Measurements from ENCODE around the gene SLC40A1.
"Not testable (repeated sequence)": the region's sequence is repeated elsewhere in the genome, so short reads cannot be mapped to it uniquely, and the experiment has no call there.

Gene SLC40A1, protein sequence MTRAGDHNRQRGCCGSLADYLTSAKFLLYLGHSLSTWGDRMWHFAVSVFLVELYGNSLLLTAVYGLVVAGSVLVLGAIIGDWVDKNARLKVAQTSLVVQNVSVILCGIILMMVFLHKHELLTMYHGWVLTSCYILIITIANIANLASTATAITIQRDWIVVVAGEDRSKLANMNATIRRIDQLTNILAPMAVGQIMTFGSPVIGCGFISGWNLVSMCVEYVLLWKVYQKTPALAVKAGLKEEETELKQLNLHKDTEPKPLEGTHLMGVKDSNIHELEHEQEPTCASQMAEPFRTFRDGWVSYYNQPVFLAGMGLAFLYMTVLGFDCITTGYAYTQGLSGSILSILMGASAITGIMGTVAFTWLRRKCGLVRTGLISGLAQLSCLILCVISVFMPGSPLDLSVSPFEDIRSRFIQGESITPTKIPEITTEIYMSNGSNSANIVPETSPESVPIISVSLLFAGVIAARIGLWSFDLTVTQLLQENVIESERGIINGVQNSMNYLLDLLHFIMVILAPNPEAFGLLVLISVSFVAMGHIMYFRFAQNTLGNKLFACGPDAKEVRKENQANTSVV

DNA sequence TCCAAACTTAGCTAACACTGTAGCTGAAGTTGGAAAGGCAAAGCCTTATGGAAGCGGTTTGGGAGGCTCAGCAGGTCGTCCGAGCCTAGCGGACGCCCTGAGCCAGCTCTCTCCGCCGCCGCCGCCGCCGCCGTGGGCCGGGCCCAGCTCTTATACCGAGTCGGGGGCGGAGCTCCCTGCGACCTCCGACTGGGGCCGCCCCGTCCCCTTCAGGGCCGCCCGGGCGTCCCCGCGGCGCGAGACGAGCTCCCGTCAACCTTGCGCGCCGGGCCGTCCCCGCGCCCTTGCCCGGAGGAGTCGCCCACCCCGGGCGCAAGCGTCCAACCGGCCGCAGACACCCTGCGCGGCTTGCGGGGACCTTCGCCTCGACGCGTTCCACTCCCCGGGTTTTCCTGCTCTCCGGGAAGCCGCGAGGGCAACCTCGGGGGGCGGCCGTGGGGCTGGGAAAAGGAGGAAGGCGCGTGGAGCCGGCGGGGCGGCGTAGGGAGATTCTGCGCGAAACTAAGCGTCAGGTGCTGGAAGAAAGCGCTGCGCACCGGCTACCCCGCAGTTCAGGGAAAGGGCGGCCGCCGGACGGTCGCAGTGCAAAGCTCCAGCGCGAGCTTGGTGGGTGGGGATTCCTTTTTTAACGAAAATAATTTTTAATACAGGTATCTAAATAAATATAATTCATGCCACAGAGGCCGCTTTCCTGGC lies at the start of gene SLC40A1:
TSS of gene SLC40A1 (minus strand) at position 129 of the 696 bp plus-strand sequence. CDS start 326 bp downstream, outside the sequence.
- DNase-seq (ENCODE audit: low spot score) = peak; percentile 64

DNA sequence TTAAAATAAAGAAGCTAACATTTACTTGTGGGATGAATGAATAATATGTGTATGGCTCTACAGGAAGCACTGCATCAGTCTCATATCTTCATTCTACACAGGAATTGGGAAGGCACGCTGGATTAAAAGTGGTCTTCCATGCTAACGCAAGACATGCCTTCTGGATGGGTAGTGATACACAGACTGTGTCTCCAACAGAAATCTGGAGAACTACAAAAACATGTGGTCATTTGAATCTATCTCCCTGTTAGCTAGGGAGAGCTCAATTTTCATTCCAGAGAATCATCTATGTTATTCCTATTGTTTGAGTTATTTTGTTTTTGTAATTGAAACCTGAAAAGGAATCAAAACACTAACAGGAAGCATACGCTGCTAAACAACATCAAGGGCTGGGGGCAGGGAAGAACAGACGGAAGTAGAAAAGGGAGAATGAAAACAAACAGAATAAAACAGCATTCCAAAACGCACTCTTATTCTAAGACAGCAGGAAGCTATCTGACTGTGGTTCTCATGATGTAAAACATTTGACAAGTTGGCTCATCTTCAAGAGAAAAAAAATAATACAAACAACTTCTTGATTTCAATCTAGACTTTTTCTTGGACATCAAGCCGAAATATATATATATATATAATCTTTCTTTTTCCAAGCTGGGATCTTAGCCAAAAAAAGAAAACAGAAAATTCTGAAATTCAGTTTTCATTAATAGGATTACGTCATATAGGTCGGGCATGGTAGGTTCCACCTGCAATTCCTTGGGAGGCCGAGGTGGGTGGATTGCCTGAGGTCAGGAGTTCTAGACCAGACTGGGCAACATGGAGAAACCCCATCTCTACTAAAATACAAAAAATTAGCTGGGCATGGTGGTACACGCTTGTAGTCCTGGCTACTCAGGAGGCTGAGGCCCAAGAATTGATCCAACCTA lies 49.2 kb upstream of the SLC40A1 start:
- no peak for DNase-seq (ENCODE audit: low spot score)

DNA sequence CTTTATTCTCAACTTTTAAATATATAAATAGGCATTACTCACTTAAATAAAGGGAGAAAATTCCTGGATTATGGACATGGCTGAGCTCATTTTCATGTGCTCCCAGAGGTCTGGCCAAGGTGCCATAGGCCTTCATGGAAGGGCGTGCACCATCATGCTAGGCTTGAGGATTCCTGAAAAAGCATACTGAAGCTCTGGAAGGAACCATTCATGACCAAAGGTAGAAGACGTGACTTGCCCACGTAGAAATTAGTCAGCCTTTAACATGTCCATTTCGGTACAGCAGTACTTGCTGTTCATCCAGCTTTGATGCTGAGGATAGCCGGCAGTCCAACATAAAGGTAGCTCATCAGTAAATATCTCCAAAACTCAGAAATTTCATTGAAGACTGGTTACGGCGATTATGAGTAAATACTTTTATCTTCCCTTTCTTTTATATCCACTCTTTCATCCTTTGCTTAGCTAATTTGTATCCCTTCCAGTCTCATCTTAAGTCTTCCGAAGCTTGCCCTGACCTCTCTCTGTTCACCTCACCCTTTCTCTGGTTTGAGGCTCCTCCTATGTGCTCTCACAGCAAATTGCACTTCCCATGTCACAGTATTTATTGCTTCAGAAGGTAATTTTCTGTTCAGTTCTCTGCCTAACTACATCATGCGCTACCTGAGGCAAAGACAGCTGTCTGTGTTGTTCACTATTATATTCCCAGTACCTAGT lies 48.4 kb upstream of the SLC40A1 start:
- no peak for DNase-seq (ENCODE audit: low spot score)

DNA sequence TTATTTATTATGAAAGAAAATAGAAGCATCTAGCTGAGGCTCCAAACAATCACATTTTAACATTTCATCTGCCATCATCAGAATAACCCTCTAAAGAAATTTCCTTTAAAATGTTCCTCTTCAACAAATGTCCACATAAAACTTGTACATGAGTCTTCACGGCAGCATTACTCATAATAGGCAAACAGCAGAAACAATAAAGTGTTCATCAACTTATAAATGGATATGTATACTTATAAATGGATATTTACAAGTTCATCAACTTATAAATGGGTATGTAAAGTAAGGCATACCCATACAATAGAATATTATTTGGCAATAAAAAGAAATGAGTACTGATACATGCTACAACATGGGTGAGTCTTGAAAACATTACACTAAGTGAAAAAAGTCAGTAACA lies 47.2 kb upstream of the SLC40A1 start:
- DNase-seq (ENCODE audit: low spot score) = no peak

DNA sequence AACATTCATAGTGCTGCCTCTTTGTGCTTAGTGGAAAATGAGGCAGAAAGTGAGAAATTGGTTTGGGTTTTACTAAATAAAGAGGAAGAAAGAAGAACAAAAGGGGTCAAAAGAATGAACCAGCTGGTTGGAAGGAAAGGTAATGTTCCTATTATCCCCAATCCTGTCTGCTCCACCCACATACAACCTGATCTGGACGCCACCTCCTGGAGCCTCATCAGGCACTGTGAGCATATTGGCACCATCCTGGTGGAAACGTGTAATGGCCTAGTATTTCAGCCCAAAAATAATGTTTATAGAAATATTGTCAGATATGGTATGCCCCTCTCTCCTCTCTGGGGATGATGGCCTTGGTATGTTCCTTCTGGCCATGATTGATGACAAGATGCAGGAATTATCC lies 45.0 kb upstream of the SLC40A1 start:
- no peak for DNase-seq (ENCODE audit: low spot score)

DNA sequence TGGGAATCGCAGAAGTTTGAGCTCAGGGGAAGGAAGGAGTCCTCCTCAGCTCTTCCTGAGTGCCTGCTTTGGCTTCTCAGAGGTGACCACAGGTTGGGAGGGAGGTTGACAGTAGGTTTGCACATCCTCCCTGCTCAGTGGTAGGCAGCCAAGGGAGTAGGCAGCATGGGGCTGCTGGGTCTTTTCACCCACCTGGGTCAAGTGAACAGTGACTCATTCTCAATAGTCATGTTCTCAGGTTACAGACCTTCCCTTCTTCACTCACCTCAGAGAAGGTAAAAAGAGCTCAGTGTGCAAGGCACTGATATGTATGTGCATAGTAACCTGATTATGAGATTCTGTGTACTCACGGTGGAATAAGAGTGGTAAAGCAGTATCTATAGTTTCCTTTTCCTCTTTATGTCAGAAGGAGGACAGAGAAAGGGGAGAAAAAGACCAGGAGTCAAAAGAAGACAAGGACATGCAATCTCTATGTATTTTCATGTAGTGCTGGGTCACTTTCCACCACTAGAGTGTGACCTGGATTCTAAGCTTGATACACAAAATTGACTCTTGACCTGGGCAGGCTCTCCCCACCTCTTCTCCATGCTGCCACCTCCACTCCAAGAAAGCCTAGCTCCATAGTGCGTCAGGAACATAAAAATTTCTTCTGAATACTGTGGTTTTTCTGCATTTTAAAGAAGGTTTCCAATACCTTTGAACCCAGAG lies 44.2 kb upstream of the SLC40A1 start:
- no peak for DNase-seq (ENCODE audit: low spot score)

DNA sequence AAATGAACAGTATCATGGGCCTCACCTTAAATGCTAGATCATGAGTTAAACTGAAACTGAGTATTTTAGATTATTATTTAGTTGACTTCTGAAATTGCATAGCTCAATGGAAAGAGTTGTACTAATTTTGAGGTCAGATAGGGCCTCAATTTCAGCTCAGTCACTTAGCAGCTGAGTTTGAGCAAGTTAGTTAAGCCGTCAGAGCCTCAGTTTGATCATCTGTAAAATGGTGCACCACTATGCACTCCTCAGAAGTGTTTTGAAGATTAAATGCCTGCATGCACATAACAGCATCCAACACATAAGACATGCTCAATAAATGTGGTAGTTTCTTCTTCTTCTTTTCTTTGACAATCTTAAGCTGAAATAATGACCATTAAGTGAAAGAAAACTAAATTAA lies 42.5 kb upstream of the SLC40A1 start:
- no peak for DNase-seq (ENCODE audit: low spot score)

DNA sequence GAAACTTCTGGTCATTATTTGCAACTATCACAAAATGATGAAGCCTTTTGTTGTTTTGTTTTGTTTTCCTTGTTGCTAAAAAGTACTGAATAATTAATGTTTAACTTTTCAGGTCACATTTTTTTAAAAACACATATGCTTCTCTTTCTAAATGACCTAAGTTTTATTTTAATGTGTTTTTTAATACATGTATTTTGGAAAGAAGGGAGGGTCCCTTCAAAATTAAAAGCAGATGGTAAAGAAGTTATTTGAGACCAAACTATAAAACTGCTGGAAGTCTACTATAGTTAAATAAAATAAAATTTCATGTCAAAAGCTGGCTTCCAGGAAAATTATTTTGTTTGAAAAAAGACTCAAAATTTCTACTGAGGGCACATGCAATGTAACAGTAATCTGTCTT lies 41.2 kb upstream of the SLC40A1 start:
- DNase-seq (ENCODE audit: low spot score) = no peak

DNA sequence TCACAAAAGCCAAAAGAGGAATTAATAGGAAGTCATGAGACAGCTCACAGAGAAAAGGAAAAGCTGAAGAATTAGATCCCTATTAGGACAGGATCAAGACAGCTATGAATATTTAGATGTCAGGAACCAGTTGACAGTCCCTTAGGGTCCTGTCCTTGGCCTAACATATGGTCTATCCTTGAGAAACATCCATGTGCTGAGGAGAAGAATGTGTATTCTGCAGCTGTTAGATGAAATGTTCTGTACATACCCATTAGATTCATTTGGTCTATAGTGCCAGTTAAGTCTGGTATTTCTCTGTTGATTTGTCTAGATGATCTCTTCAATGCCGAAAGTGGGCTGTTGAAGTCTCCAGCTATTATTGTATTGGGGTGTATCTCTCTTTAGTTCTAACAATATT lies 37.6 kb upstream of the SLC40A1 start:
- DNase-seq (ENCODE audit: low spot score) = no peak

DNA sequence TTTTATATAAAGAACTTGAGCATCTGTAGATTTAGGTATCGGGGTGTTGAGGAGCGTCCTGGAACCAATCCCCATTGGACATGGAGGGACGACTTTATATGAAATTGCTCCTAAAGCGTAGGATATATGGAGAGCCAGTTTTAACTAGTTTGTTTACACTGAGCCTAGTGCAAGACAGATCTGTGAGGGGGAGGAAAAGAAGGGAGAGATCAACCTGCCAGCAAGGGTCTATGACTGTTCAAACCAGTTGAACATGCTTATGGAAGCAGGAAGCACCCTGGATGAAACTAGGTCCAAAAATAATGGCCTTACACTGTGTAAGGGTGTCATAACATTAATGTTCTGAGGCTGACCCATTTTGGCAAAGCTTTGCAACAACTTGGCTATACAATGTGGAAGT lies 34.0 kb upstream of the SLC40A1 start:
- no peak for DNase-seq (ENCODE audit: low spot score)

DNA sequence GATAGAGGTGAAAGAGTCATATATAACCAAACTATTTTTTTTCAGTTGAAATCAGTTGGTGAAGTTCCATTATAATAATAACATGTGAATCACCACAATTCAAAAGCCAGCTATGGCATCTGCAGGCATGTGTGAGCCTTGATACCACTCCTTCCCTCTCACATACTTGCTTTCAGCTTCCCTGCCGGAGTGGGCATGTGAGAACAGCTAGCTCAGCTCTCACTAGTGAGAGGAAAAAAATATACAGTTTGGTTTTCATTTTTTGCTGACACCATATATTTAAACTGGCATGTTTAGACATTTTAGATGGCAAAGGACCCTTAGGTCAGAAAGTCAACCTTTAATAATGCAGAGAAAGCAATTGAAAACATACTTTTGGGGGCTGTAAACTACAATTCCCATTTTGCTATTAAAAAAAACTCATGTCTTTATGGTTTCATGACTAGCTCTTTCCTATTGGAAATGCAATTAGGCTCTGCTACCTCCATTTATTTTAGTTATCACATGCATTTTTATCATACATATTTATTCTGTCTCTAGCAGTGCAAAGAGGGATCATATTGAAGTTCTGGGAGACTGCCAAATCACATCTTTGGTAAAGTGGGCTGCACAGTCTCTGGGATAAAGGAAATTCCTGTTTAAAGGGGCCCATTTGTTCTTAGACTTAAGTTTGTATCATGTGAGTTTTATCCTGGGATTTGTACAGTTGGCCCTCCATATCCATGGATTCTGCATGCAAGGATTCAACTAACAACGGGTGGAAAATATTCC lies 33.2 kb upstream of the SLC40A1 start:
- no peak for DNase-seq (ENCODE audit: low spot score)

DNA sequence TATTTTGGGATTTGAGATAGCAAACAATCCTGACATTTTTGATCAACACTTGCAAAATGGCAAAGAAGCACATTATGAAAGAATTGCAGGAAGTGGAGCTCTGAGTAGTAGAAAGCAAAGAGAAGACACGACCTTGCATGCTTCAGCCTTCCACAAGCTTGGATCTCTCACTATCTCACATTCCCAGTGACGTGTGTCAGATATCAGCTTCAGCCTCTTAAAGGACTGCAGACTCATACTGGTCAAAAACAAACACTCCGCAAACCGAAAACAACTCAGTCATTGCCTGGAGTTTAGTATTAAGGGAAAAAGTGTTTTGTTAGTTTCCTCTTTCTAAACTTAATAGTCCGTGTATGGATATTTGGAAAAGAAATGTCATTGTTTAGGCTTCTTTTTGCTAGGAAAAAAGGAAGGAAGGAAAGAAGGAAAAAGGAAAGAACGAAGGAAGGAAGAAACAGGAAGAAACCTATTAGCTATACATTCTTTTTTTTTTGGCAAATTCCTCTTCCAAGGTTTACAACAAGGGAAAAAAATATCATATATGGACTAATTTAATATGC lies 32.6 kb upstream of the SLC40A1 start:
- DNase-seq (ENCODE audit: low spot score) = no peak

DNA sequence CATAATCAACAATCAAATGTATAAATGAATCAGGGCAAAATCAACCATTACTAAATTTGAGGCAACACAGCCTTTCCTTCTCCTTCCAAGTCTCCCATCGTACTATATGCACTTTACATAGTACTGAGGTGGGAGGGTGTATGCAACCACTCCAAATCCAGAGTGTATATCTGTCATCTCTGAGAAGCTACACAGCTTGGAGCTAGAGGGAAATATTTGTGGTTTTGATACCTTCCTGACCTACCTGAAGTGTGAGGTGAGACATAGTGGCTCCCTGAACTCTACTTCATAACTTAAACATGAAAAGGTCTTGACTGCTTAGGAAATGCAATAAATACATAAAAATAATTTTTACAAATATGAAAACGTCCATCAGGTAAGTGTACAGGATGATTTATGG lies 30.1 kb upstream of the SLC40A1 start:
- DNase-seq (ENCODE audit: low spot score) = no peak

DNA sequence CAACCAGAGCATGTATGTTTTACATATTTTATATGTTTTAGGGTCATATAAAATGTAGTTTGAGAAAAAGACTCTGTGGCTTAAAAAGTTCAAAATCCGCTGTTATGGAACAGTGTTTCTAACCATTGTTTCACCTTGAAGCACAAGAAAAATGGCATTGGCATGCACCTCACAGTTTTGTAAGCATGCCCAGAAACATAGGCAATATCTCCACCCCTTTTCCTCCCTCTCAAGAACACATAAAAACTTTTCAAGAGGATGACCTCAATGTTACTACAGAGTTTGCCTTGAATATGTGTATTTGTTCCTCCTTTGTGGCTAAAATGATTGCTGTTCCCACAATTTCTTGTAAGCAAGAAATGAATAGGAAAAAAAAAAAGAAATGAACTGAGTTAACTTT lies 29.3 kb upstream of the SLC40A1 start:
- no peak for DNase-seq (ENCODE audit: low spot score)

DNA sequence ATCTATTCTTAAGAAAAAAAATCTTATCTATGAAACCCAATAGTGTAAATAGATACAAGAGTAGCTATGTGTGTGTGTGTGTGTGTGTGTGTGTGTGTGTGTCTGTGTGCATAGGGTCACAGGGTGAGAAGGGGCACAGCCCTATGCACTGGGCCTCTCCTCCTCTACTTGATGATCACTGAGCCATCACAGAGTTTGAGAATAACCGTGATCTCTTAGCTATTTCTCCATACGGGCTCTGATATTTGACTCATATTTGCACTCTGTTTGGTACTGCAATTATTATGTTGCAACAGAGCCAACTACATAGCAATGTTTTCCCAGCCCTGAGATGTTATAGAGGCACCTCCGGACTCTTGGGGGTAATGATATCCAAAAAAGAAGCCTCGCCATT lies 28.8 kb upstream of the SLC40A1 start:
- DNase-seq (ENCODE audit: low spot score) = no peak

DNA sequence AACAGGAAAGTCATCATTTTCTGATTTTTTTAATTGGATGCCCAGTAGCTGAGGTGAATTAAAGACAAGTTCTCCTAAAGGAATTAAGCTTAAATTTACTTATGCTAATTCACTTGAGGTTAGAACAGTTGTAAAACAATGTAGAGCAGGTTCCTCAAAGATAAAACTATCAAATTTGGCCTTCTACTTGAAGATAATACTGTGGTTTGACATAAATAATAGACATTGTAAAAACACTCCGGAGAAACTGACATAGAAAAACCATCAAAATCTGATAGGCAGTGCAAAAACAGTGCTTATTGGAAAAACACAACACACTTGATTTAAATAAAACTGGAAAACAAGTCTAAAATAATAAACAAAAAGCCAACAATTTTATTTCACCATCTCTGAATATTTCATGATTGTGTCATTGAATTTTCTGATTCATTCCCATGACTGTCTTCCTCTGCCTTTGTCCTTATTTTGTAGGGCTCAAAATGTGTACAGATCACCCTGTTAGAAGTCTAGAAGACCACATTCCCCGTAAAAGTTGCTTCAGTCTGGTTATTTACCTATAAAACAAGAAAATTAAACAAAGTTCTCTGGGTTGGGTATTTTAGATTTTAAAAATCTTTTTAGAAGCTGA lies 28.3 kb upstream of the SLC40A1 start:
- DNase-seq (ENCODE audit: low spot score) = no peak

DNA sequence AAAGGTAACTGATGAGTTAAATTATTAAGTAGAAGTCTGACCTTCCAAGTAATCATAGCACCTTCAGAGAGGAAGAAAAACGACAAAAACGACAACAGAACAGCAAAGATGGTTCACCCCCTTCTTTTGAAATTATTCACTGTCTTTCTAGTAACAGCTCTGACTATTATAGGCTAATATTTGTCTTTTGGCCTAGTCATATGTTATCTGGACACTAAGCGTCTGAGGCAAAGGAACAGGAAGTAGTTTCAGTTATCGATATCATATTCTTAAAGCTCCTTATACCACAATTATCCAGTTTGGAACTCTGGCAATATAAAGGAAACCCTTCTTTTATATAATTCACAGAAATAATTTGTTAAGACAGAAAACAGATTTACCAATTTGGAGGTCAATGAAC lies 27.6 kb upstream of the SLC40A1 start:
- no peak for DNase-seq (ENCODE audit: low spot score)

DNA sequence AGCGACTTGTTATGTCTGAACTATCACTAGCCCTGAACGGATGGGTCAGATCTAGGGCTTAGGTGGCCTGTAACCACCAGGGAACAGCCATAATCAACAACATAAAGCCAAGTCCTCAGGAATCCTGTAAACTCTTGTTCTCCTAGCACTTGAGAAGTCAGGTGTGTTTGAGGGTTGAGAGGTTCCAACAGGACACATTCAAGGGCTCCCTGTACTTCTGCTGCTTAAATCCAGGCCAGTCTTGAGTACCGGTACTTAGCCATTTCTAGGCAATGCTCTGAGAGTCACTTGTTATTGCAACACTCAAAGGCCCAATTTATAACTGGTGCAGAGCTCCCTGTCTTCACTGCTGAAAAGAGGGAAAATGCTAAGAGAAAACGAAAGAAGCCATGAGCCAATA lies 21.6 kb upstream of the SLC40A1 start:
- DNase-seq (ENCODE audit: low spot score) = no peak

DNA sequence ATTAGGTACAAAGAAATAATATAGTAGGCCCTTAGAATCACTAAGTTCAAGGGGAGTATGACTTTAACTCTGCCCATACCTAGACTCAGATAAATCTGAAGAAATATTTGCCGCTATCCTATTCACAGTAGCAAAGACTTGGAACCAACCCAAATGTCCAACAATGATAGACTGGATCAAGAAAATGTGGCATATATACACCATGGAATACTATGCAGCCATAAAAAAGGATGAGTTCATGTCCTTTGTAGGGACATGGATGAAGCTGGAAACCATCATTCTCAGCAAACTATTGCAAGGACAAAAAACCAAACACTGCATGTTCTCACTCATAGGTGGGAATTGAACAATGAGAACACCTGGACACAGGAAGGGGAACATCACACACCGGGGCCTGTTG lies 21.1 kb upstream of the SLC40A1 start:
- DNase-seq (ENCODE audit: low spot score) = not testable (repeated sequence)
